Thyroid gland (tissue), 4 donors: ENCODE data around the gene OTOGL. TPM values are rescaled to one million over a fixed set of nuclear protein-coding genes. Genes with fewer than 3 reads are reported as not detected.

ENCODE experiments used
- DNase-seq, 2 donors: peaks; one replicate each; pipeline ENCODE4 v3.0.0-alpha.2; 2019
- H3K27ac ChIP-seq, 3 donors: fragments of 200-600 bp; sonication (generic); 1 replicate in 2 of 3; 2 replicates in 1 of 3; pipeline ENCODE4 v1.5.1; 2016 to 2019; ENCODE audit warnings: mild to moderate bottlenecking in 1 of 3, moderate library complexity in 1 of 3
- H3K27me3 ChIP-seq: fragments of 200-600 bp; sonication (generic); one replicate; pipeline ENCODE4 v1.5.1; 2019
- H3K36me3 ChIP-seq, 2 donors: fragments of 200-600 bp; sonication (generic); one replicate each; pipeline ENCODE4 v1.5.1; 2016 to 2019
- H3K4me1 ChIP-seq, 2 donors: fragments of 200-600 bp; sonication (generic); one replicate each; pipeline ENCODE4 v1.5.1; 2017 to 2019
- H3K4me3 ChIP-seq, 3 donors: fragments of 200-600 bp; sonication (generic); replicated peaks in 1 of 3; 1 replicate in 2 of 3; 2 replicates in 1 of 3; pipeline ENCODE4 v1.5.1; 2016; ENCODE audit warnings: mild to moderate bottlenecking in 1 of 3
- H3K9me3 ChIP-seq: fragments of 200-600 bp; sonication (generic); one replicate; pipeline ENCODE4 v1.5.1; 2017
- POLR2A ChIP-seq, 2 donors: fragments of 450-650 bp; IDR thresholded peaks; one replicate each; pipeline ENCODE4 v1.6.1; 2017; ENCODE audit warnings: antibody characterized with exemption in 2 of 2, mild to moderate bottlenecking in 2 of 2, moderate library complexity in 1 of 2
- WGBS, 2 donors: methylation state at CpG; one replicate each; pipeline ENCODE4 v1.1.5; 2017; 5-methylcytosine and 5-hydroxymethylcytosine counted together
- intact Hi-C: fragments of 100-400 bp; cut with DNase I; formaldehyde crosslinking; loops from one replicate; pipeline ENCODE4 v1.15.1; 2023
- total RNA-seq, 4 donors: library from RNA; depleted of rRNA; stranded (reverse); fragments of >200 nt; gene quantifications; one replicate each; pipeline ENCODE4 v1.2.3, GENCODE V29; 2016
- TF ChIP-seq, protein P1 (sequence below), 6 experiments: fragments of 200-600 bp in 3 of 6; fragments of 450-650 bp in 3 of 6; sonication (generic) in 3 of 6; IDR thresholded peaks; one replicate each; pipeline ENCODE4 v1.5.1; 2016 to 2019; ENCODE audit warnings: antibody characterized with exemption in 6 of 6, mild to moderate bottlenecking in 2 of 6, inconsistent platforms in 1 of 6, moderate library complexity in 1 of 6

The OTOGL gene
- total RNA-seq, 4 donors from 2014 or later: 0.11 to 0.13 TPM; not detected in 2

- Histone ChIP-seq H3K9me3 (no peaks in the 10 kb centered on the region), H3K27ac (no peak overlapping the region), H3K4me1 (peaks cover 0 to 3% of the 10 kb centered on the region in 2 donors), H3K36me3 (no peaks in the 10 kb centered on the region), H3K4me3 (no peak overlapping the region), H3K27me3 (no peaks in the 10 kb centered on the region)
- no peak for DNase-seq
- WGBS, 2 donors: 89 to 94% methylated on average over 1 of the region's 1 CpG
- TF ChIP-seq, protein P1, sequence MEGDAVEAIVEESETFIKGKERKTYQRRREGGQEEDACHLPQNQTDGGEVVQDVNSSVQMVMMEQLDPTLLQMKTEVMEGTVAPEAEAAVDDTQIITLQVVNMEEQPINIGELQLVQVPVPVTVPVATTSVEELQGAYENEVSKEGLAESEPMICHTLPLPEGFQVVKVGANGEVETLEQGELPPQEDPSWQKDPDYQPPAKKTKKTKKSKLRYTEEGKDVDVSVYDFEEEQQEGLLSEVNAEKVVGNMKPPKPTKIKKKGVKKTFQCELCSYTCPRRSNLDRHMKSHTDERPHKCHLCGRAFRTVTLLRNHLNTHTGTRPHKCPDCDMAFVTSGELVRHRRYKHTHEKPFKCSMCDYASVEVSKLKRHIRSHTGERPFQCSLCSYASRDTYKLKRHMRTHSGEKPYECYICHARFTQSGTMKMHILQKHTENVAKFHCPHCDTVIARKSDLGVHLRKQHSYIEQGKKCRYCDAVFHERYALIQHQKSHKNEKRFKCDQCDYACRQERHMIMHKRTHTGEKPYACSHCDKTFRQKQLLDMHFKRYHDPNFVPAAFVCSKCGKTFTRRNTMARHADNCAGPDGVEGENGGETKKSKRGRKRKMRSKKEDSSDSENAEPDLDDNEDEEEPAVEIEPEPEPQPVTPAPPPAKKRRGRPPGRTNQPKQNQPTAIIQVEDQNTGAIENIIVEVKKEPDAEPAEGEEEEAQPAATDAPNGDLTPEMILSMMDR (IDR thresholded peaks at IDR 0.05): no peak
- TF ChIP-seq POLR2A (IDR thresholded peaks at IDR 0.05): no peak
- intact Hi-C loops: no loop called here
Observed at GRCh38 chr12:80100591-80100990, 1.3 kb downstream of the OTOGL start.

- TF ChIP-seq, protein P1 (IDR thresholded peaks at IDR 0.05): no peak
- no peak for TF ChIP-seq POLR2A (IDR thresholded peaks at IDR 0.05)
- H3K27ac ChIP-seq: no peak overlapping the region
- intact Hi-C loops: no loop called here
- H3K9me3 ChIP-seq: no peaks in the 10 kb centered on the region
- peaks cover 0 to 3% of the 10 kb centered on the region in 2 donors for H3K4me1 ChIP-seq
- no peaks in the 10 kb centered on the region for H3K36me3 ChIP-seq
- DNase-seq: no peak
- no peaks in the 10 kb centered on the region for H3K27me3 ChIP-seq
- no peak overlapping the region for H3K4me3 ChIP-seq
- 66 to 74% methylated on average over 2 of the region's 2 CpGs for WGBS, 2 donors
Observed at GRCh38 chr12:80101126-80101525, 1.8 kb downstream of the OTOGL start.

DNA sequence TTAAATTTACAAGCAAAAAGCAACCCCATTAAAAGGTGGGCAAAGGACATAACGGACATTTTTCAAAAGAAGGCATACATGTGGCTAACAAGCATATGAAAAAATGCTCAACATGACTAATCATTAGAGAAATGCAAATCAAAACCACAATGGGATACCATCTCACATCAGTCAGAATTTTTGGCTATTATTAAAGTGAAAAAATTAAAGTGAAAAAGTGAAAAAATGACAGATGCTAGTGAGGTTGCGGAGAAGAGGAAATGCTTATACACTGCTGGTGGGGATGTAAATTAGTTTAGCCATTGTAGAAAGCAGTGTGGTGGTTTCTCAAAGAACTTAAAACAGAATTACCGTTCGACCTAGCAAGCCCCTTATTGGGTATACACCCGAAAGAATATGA is 7.9 kb downstream of the OTOGL start:
- 92 to 94% methylated on average over 5 of the region's 5 CpGs for WGBS, 2 donors
- intact Hi-C loops: no loop called here

DNA sequence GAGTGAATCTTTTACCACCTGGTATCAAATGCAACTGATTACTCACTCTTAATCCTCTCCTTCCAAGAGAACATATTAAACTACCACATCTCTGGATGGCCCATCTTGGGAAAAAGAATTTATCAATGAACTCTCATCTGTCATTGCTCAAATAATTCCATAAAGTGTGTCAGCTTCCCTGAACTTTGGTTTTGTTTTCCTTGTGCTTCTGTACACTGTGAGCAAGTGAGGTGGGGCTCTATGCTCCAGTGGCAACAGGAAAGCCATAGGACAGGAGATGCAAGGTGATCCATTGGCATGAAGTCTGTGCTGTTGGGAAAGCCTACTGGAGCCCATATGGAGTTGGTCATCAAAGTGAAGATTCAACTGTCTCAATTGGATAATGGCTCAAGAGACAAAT is 17.4 kb downstream of the OTOGL start:
- H3K27me3 ChIP-seq: no peaks in the 10 kb centered on the region
- H3K4me1 ChIP-seq: peaks cover 0 to 13% of the 10 kb centered on the region in 2 donors
- no peak overlapping the region for H3K4me3 ChIP-seq
- intact Hi-C loops: no loop called here
- DNase-seq: no peak
- no peak for TF ChIP-seq POLR2A (IDR thresholded peaks at IDR 0.05)
- TF ChIP-seq, protein P1 (IDR thresholded peaks at IDR 0.05): no peak
- H3K36me3 ChIP-seq: no peaks in the 10 kb centered on the region
- H3K9me3 ChIP-seq: no peaks in the 10 kb centered on the region
- no peak overlapping the region for H3K27ac ChIP-seq

More for the DNA sequence above, 7.9 kb downstream of the OTOGL start:
- Histone ChIP-seq H3K27me3 (no peaks in the 10 kb centered on the region), H3K9me3 (no peaks in the 10 kb centered on the region), H3K36me3 (no peaks in the 10 kb centered on the region), H3K4me3 (no peak overlapping the region), H3K27ac (no peak overlapping the region), H3K4me1 (no peaks in the 10 kb centered on the region)
- TF ChIP-seq, protein P1 (IDR thresholded peaks at IDR 0.05): no peak
- no peak for TF ChIP-seq POLR2A (IDR thresholded peaks at IDR 0.05)
- no peak for DNase-seq

GRCh38 chr12:80118565-80119324 is 19.4 kb downstream of the OTOGL start:
- DNase-seq: no peak
- H3K27me3 ChIP-seq: no peaks in the 10 kb centered on the region
- H3K9me3 ChIP-seq: no peaks in the 10 kb centered on the region
- TF ChIP-seq POLR2A (IDR thresholded peaks at IDR 0.05): no peak
- TF ChIP-seq, protein P1 (IDR thresholded peaks at IDR 0.05): no peak
- 60 to 64% methylated on average over 2 of the region's 2 CpGs for WGBS, 2 donors
- no peaks in the 10 kb centered on the region for H3K36me3 ChIP-seq
- peak overlapping the region in 2 of 3 donors; percentile 24 to 52 for H3K27ac ChIP-seq
- H3K4me3 ChIP-seq: no peak overlapping the region
- intact Hi-C loops: no loop called here
- peaks cover 0 to 13% of the 10 kb centered on the region in 2 donors for H3K4me1 ChIP-seq
